SK-N-DZ (cell line): ENCODE results near the gene CDADC1.
"Not testable (repeated sequence)": the region's sequence is repeated elsewhere in the genome, so short reads cannot be mapped to it uniquely, and the experiment has no call there.

Source experiments
- DNase-seq: peaks from one replicate; pipeline ENCODE4 v3.0.0-alpha.2; 2015; ENCODE audit warnings: low spot score

The CDADC1 gene

GRCh38 chr13:49311816-49312215, 64.1 kb downstream of the CDADC1 start:
- DNase-seq = no peak

GRCh38 chr13:49314344-49314882, 66.7 kb downstream of the CDADC1 start:
- no peak for DNase-seq

GRCh38 chr13:49315036-49315565, 67.4 kb downstream of the CDADC1 start:
- DNase-seq = no peak

- DNase-seq = no peak
These were observed 68.2 kb downstream of the CDADC1 start for GRCh38 chr13:49315756-49316482.

- no peak for DNase-seq
These were observed 71.8 kb downstream of the CDADC1 start for GRCh38 chr13:49319551-49319950.

DNA sequence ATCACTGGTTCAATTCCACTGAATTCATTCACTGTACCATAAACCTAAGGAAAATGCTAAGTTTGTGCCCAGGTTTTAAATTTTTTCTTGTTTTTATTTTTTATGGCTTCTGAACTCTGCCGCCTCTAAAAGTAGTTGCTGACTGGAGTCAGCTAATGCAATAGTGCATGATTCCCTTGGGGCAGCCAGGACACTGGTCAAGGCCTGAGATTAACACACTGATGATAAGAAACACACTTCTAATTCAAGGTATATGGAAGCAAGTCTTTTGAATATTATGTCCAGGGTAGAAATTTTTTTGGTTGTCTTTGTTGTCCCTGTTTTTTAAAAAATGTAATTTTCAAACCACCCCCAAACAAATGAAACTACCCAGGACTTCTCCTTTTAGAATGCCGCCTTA, 72.2 kb downstream of the CDADC1 start:
- no peak for DNase-seq

GRCh38 chr13:49320975-49321374, 73.2 kb downstream of the CDADC1 start:
- no peak for DNase-seq

DNA sequence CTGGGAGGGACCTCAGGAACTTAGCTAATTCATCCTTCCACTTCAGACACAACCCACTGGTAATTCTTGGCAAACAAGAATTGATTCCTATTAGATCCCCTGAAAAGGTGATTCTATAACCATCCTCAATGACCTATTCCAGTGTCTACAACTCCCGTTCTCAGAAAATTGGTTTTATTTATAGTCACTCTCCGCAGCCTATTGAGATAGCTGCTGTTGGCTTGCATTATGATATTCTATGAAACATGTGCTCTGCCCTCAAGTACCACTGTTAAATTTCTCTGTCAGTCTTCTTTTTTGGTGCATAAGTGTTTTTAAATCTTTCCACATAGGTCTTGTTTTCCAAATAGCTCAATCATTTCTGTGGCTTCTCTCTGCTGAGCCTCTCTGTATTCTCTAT, 75.0 kb downstream of the CDADC1 start:
- no peak for DNase-seq

GRCh38 chr13:49323344-49323743, 75.6 kb downstream of the CDADC1 start:
- no peak for DNase-seq

GRCh38 chr13:49326222-49326917, 78.6 kb downstream of the CDADC1 start:
- no peak for DNase-seq

DNA sequence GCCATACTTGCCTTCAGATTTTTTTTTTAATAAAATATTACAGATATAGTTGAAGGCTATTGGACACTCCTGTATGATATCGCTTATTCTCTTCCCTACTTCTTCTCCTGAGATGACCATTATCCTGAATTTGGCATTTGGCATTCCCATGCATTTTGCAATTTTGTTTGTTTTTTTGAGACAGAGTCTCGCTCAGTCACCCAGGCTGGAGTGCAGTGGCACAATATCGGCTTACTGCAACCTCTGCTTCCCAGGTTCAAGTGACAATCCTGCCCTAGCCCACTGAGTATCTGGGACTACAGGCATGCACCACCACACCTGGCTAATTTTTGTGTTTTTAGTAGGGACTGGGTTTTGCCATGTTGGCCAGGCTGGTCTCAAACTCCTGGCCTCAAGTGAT, 79.4 kb downstream of the CDADC1 start:
- not testable (repeated sequence) for DNase-seq

- DNase-seq = no peak
These were observed 82.3 kb downstream of the CDADC1 start for GRCh38 chr13:49329831-49330545.

- DNase-seq = no peak
These were observed 82.8 kb downstream of the CDADC1 start for GRCh38 chr13:49330546-49330864.

DNA sequence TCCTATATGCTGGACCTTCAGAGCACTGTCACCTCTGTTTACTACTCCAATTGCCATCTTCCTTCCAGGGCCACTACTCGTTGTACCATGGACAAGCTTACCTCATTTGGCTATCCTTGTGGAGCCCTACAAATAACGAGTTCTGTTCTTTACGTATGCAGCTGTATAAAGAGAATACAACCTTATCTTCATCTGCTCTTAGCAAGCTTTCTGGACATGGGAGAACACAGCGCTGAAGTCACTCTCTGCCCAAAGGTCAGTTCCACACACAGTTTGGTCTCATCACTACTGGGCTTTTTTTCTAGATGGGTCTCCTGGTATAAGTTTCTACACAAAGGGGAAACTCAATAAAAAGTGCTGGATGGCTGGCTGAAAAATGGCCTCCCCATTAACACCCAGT, 88.9 kb downstream of the CDADC1 start:
- DNase-seq = no peak

DNA sequence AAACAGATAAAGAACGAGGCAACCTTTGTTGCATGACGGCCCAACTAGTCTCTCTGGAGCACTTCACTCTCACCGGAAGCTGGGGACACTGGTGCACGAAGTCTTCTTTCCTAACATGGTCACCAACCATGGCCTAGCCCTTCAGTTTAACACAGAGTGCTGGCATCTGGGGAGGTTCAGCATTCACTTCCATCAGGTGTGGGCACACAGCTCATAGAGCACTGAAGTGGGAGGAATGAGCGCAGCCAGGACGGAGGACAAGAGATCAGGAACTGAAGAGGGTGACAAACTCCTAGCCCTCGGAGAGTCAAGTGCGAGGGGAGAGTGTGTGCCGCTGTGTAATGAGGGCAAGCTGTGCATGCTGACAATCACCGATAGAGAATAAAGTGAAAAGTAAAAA, 92.4 kb downstream of the CDADC1 start:
- DNase-seq = no peak

- no peak for DNase-seq
These were observed 93.8 kb downstream of the CDADC1 start for GRCh38 chr13:49341517-49341916.

GRCh38 chr13:49341941-49342340, 94.2 kb downstream of the CDADC1 start:
- no peak for DNase-seq

- DNase-seq = no peak
These were observed 94.7 kb downstream of the CDADC1 start for GRCh38 chr13:49342454-49342853.
